Dendritic cell treated with granulocyte-macrophage colony-stimulating factor and Interleukin-4, amounts not matched to agents 40 ng/mL and 50 ng/mL, for 4 days (primary cell): ENCODE measurements around the gene RTL10.
"Not testable (repeated sequence)": the region's sequence is repeated elsewhere in the genome, so short reads cannot be mapped to it uniquely, and the experiment has no call there.

Experiments used
- H3K27ac Mint-ChIP-seq: one replicate; pipeline ENCODE4 v1.8.0; 2022; ENCODE audit warnings: mild to moderate bottlenecking, mixed read lengths
- H3K27me3 Mint-ChIP-seq: one replicate; pipeline ENCODE4 v1.8.0; 2022; ENCODE audit warnings: mild to moderate bottlenecking, mixed read lengths
- H3K36me3 Mint-ChIP-seq: one replicate; pipeline ENCODE4 v1.8.0; 2022; ENCODE audit warnings: low read depth, mixed read lengths
- H3K4me1 Mint-ChIP-seq: one replicate; pipeline ENCODE4 v1.8.0; 2022; ENCODE audit warnings: low read depth, mixed read lengths
- H3K4me3 Mint-ChIP-seq: one replicate; pipeline ENCODE4 v1.8.0; 2022; ENCODE audit warnings: mild to moderate bottlenecking, moderate library complexity, mixed read lengths
- H3K9me3 Mint-ChIP-seq: one replicate; pipeline ENCODE4 v1.8.0; 2022; ENCODE audit warnings: mixed read lengths
- intact Hi-C: fragments of 100-400 bp; cut with micrococcal nuclease; formaldehyde crosslinking; loops from one replicate; pipeline ENCODE4 v1.15.0; 2022

Gene RTL10

DNA sequence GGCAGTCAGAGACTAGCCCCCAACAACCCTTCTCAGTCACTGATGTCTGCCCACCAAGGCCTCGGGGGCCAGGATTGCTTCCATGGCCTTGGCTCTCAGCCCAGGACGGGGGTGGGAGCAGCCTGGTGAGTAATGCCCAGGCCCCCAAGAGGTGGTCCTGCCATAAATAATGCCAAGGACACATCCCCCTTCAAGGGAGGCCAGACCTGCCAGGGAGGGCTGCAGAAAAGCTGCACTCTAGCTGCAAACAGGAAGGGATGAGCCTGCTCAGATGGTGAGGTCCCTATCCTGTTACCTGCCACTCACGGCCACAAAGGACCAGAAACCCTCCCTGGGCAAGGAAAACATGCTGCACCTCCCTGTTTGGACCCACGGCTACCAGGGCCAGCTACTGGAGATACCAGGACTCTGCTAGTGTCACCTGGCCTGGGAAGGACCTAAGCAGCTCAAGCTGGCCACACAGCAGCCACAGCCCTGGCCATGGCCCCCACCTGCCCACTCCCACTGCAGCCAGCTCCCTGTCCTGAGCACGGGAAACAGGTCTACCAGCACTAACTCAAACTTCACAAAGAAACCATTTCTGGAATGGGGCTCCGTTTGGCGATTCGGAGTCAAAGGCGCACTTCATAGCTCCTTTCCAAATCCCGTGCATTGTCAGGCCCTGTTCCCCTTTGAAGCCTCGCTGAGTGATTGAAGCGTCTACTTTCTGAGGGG is 12.1 kb downstream of the RTL10 start:
- H3K4me1 Mint-ChIP-seq: peaks cover 29% of the 10 kb centered on the region
- intact Hi-C loops: no loop called here
- H3K4me3 Mint-ChIP-seq: no peak overlapping the region
- peaks cover 8% of the 10 kb centered on the region for H3K36me3 Mint-ChIP-seq
- H3K27ac Mint-ChIP-seq: peak overlapping the region; percentile 25
- no peaks in the 10 kb centered on the region for H3K27me3 Mint-ChIP-seq
- H3K9me3 Mint-ChIP-seq: no peaks in the 10 kb centered on the region

- peaks cover under 1% of the 10 kb centered on the region for H3K36me3 Mint-ChIP-seq
- H3K9me3 Mint-ChIP-seq: no peaks in the 10 kb centered on the region
- H3K27ac Mint-ChIP-seq: peak overlapping the region; percentile 25
- peaks cover 29% of the 10 kb centered on the region for H3K4me1 Mint-ChIP-seq
- H3K4me3 Mint-ChIP-seq: no peak overlapping the region
- intact Hi-C loops: no loop called here
- no peaks in the 10 kb centered on the region for H3K27me3 Mint-ChIP-seq
These were observed 12.9 kb downstream of the RTL10 start for GRCh38 chr22:19841641-19842392.

- Mint-ChIP-seq H3K4me1 (peaks cover 29% of the 10 kb centered on the region), H3K9me3 (no peaks in the 10 kb centered on the region), H3K27me3 (no peaks in the 10 kb centered on the region), H3K27ac (no peak overlapping the region), H3K36me3 (no peaks in the 10 kb centered on the region), H3K4me3 (no peak overlapping the region)
- intact Hi-C loops: no loop called here
These were observed 13.6 kb downstream of the RTL10 start for GRCh38 chr22:19840955-19841640.

- Mint-ChIP-seq H3K4me3 (no peak overlapping the region), H3K27ac (no peak overlapping the region), H3K36me3 (no peaks in the 10 kb centered on the region), H3K9me3 (no peaks in the 10 kb centered on the region), H3K27me3 (no peaks in the 10 kb centered on the region), H3K4me1 (peaks cover 19% of the 10 kb centered on the region)
- intact Hi-C loops: no loop called here
These were observed 14.6 kb downstream of the RTL10 start for GRCh38 chr22:19840059-19840458.

GRCh38 chr22:19837915-19838314 is 16.8 kb downstream of the RTL10 start:
- no peak overlapping the region for H3K4me3 Mint-ChIP-seq
- intact Hi-C loops: no loop called here
- no peaks in the 10 kb centered on the region for H3K9me3 Mint-ChIP-seq
- no peaks in the 10 kb centered on the region for H3K27me3 Mint-ChIP-seq
- peaks cover under 1% of the 10 kb centered on the region for H3K4me1 Mint-ChIP-seq
- no peak overlapping the region for H3K27ac Mint-ChIP-seq
- H3K36me3 Mint-ChIP-seq: no peaks in the 10 kb centered on the region

- Mint-ChIP-seq H3K27me3 (no peaks in the 10 kb centered on the region), H3K27ac (no peak overlapping the region), H3K9me3 (no peaks in the 10 kb centered on the region), H3K36me3 (no peaks in the 10 kb centered on the region), H3K4me1 (peaks cover 9% of the 10 kb centered on the region), H3K4me3 (no peak overlapping the region)
- intact Hi-C loops: no loop called here
These were observed 18.2 kb downstream of the RTL10 start for GRCh38 chr22:19836512-19836911.

GRCh38 chr22:19834599-19834998 is 20.1 kb downstream of the RTL10 start:
- no peak overlapping the region for H3K27ac Mint-ChIP-seq
- intact Hi-C loops: no loop called here
- H3K27me3 Mint-ChIP-seq: no peaks in the 10 kb centered on the region
- H3K9me3 Mint-ChIP-seq: no peaks in the 10 kb centered on the region
- peaks cover 9% of the 10 kb centered on the region for H3K4me1 Mint-ChIP-seq
- H3K36me3 Mint-ChIP-seq: no peaks in the 10 kb centered on the region
- no peak overlapping the region for H3K4me3 Mint-ChIP-seq

DNA sequence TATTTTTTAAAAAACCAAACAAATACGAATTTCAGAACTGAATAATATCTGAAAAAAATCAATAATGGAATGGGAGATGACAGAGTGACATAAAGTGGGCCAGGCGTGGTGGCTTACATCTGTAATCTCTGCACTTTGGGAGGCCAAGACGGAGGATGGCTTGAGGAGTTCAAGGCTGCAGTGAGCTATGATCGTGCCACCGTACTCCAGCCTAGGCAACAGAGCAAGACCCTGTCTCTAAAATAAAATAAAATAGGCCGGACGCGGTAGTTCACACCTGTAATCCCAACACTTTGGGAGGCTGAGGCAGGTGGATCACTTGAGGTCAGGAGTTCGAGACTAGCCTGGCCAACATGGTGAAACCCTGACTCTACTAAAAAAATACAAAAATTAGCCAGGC is 21.3 kb downstream of the RTL10 start:
- H3K9me3 Mint-ChIP-seq, H3K4me1 Mint-ChIP-seq, H3K27me3 Mint-ChIP-seq, intact Hi-C loops, H3K4me3 Mint-ChIP-seq, H3K27ac Mint-ChIP-seq, H3K36me3 Mint-ChIP-seq: not testable (repeated sequence)

GRCh38 chr22:19832476-19833108 is 22.1 kb downstream of the RTL10 start:
- no peak overlapping the region for H3K4me3 Mint-ChIP-seq
- H3K9me3 Mint-ChIP-seq: no peaks in the 10 kb centered on the region
- no peaks in the 10 kb centered on the region for H3K27me3 Mint-ChIP-seq
- no peak overlapping the region for H3K27ac Mint-ChIP-seq
- H3K4me1 Mint-ChIP-seq: peaks cover 9% of the 10 kb centered on the region
- H3K36me3 Mint-ChIP-seq: no peaks in the 10 kb centered on the region
- intact Hi-C loops: no loop called here

- H3K27me3 Mint-ChIP-seq, H3K4me3 Mint-ChIP-seq, H3K9me3 Mint-ChIP-seq, H3K4me1 Mint-ChIP-seq, intact Hi-C loops, H3K27ac Mint-ChIP-seq, H3K36me3 Mint-ChIP-seq: not testable (repeated sequence)
These were observed 22.7 kb downstream of the RTL10 start for GRCh38 chr22:19831979-19832378.

DNA sequence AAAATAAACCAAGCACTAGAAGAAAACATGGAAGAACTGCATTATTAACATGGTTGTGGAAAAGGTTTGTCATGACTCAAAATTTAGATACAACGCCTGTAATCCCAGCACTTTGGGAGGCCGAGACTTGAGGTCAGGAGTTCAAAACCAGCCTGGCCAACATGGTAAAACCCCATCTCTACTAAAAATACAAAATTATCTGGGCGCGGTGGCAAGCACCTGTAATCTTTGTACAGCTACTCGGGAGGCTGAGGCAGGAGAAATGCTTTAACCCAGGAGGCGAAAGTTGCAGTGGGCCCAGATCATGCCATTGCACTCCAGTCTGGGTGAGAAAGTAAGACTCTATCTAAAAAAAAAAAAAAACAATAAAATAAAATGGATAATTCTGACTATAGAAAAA is 23.7 kb downstream of the RTL10 start:
- Mint-ChIP-seq H3K36me3 (no peaks in the 10 kb centered on the region), H3K4me1 (peaks cover 9% of the 10 kb centered on the region), H3K27me3 (no peaks in the 10 kb centered on the region), H3K4me3 (no peak overlapping the region), H3K27ac (no peak overlapping the region), H3K9me3 (peaks cover 9% of the 10 kb centered on the region)
- intact Hi-C loops: no loop called here

DNA sequence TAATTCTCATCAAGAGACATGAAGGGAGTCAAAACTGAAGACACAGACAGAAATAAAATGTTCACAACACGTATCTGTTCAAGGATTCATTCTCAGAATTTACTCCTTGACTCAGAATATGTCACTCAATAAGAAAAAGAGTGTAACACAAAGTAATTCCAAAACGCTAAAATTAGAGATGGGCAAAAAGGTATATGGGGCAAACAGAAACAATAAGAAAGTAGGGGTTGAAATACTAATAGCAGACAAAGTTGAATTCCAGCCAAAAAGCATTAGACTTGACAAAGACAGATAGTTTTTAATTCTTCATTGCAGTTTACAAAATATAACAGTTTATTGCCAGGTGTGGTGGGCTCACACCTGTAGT is 26.7 kb downstream of the RTL10 start:
- peaks cover 11% of the 10 kb centered on the region for H3K9me3 Mint-ChIP-seq
- H3K4me3 Mint-ChIP-seq: no peak overlapping the region
- H3K27ac Mint-ChIP-seq: no peak overlapping the region
- peaks cover 15% of the 10 kb centered on the region for H3K4me1 Mint-ChIP-seq
- H3K36me3 Mint-ChIP-seq: no peaks in the 10 kb centered on the region
- no peaks in the 10 kb centered on the region for H3K27me3 Mint-ChIP-seq
- intact Hi-C loops: no loop called here

DNA sequence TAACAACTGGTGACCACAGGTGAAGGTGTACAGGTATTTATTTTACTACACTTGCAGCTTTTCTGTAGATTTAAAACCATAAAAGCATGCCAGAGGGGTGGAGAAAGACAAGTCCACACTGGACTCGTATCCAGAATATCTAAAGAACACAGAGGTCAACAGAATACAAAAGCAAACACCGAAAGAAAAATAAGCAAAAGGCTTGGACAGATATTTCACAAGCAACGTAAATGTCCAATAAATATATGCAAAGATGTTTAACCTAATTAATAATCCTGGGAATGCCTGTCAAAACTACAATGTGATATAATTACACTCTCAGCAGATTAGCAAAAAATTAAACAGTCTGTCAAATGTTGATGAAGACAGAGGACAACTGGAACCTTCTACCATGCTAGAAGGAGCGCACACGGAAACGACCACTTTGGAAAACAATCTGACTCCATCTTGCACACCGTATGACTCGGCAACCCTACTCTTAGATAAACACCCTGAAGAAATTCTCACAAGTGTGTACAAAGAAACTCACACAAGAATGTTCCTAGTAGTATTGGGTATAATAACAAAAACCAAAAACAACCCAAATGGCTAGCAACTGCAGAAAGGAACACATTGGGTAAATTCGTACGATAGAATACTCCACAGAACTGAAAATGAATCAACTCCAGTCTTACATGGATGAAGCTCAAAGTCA is 27.2 kb downstream of the RTL10 start:
- H3K27me3 Mint-ChIP-seq: no peaks in the 10 kb centered on the region
- intact Hi-C loops: no loop called here
- no peak overlapping the region for H3K27ac Mint-ChIP-seq
- no peak overlapping the region for H3K4me3 Mint-ChIP-seq
- no peaks in the 10 kb centered on the region for H3K36me3 Mint-ChIP-seq
- peaks cover 10% of the 10 kb centered on the region for H3K4me1 Mint-ChIP-seq
- peaks cover 11% of the 10 kb centered on the region for H3K9me3 Mint-ChIP-seq

- no peaks in the 10 kb centered on the region for H3K27me3 Mint-ChIP-seq
- H3K9me3 Mint-ChIP-seq: peaks cover 11% of the 10 kb centered on the region
- H3K4me1 Mint-ChIP-seq: peaks cover 6% of the 10 kb centered on the region
- H3K27ac Mint-ChIP-seq: no peak overlapping the region
- no peaks in the 10 kb centered on the region for H3K36me3 Mint-ChIP-seq
- intact Hi-C loops: no loop called here
- no peak overlapping the region for H3K4me3 Mint-ChIP-seq
These were observed 28.1 kb downstream of the RTL10 start for GRCh38 chr22:19826619-19826950.
